ENCODE data around the gene ELOVL6.
"Not testable (repeated sequence)": the region's sequence is repeated elsewhere in the genome, so short reads cannot be mapped to it uniquely, and the experiment has no call there.

Gene ELOVL6

GRCh38 chr4:110157580-110157979 is 40.8 kb downstream of the ELOVL6 start:
- no peak for DNase-seq

- DNase-seq: not testable (repeated sequence)
Observed at GRCh38 chr4:110157166-110157565, 41.2 kb downstream of the ELOVL6 start.

GRCh38 chr4:110156442-110156841 is 42.0 kb downstream of the ELOVL6 start:
- DNase-seq: no peak

- no peak for DNase-seq
Observed at GRCh38 chr4:110155654-110156053, 42.8 kb downstream of the ELOVL6 start.

- DNase-seq: no peak
Observed at GRCh38 chr4:110154582-110154981, 43.8 kb downstream of the ELOVL6 start.

- DNase-seq: no peak
Observed at GRCh38 chr4:110152386-110152785, 46.0 kb downstream of the ELOVL6 start.

- no peak for DNase-seq
Observed at GRCh38 chr4:110149089-110149488, 49.3 kb downstream of the ELOVL6 start.

GRCh38 chr4:110142461-110142860 is 56.0 kb downstream of the ELOVL6 start:
- no peak for DNase-seq

GRCh38 chr4:110139815-110140214 is 58.6 kb downstream of the ELOVL6 start:
- DNase-seq: no peak

- no peak for DNase-seq
Observed at GRCh38 chr4:110139111-110139510, 59.3 kb downstream of the ELOVL6 start.

- no peak for DNase-seq
Observed at GRCh38 chr4:110138551-110138950, 59.9 kb downstream of the ELOVL6 start.

- no peak for DNase-seq
Observed at GRCh38 chr4:110137829-110138228, 60.6 kb downstream of the ELOVL6 start.

- no peak for DNase-seq
Observed at GRCh38 chr4:110135523-110135922, 62.9 kb downstream of the ELOVL6 start.

- DNase-seq: no peak
Observed at GRCh38 chr4:110135076-110135475, 63.3 kb downstream of the ELOVL6 start.

- DNase-seq: no peak
Observed at GRCh38 chr4:110134269-110134869, 64.0 kb downstream of the ELOVL6 start.

GRCh38 chr4:110132816-110133719 is 65.3 kb downstream of the ELOVL6 start:
- no peak for DNase-seq

- no peak for DNase-seq
Observed at GRCh38 chr4:110131916-110132315, 66.5 kb downstream of the ELOVL6 start.

GRCh38 chr4:110130576-110131358 is 67.6 kb downstream of the ELOVL6 start:
- DNase-seq: no peak

- DNase-seq: no peak
Observed at GRCh38 chr4:110129544-110129943, 68.9 kb downstream of the ELOVL6 start.

GRCh38 chr4:110128472-110128919 is 69.9 kb downstream of the ELOVL6 start:
- no peak for DNase-seq

- no peak for DNase-seq
Observed at GRCh38 chr4:110128029-110128428, 70.4 kb downstream of the ELOVL6 start.

GRCh38 chr4:110124711-110125110 is 73.7 kb downstream of the ELOVL6 start:
- no peak for DNase-seq

GRCh38 chr4:110122201-110122600 is 76.2 kb downstream of the ELOVL6 start:
- no peak for DNase-seq
